ENCODE data around the gene ZBTB8OS.
"Not testable (repeated sequence)": the region's sequence is repeated elsewhere in the genome, so short reads cannot be mapped to it uniquely, and the experiment has no call there.

GRCh38 chr1:32668716-32669115 is 18.4 kb upstream of the ZBTB8OS start:
- TF ChIP-seq CTCF (IDR thresholded peaks at IDR 0.05 in 4 of 5, conservative IDR thresholded peaks at IDR 0.05 in 1 of 5); POLR2A (IDR thresholded peaks at IDR 0.05): not testable (repeated sequence)
